HG02759 (cell line): ENCODE results near the gene UBAP1L.

Experiments used
- ATAC-seq: cut with Tn5 transposase; IDR thresholded peaks from one replicate; pipeline ENCODE4 v1.9.1; 2021; ENCODE audit warnings: mild to moderate bottlenecking, moderate library complexity; ENCODE audit not compliant: unreplicated experiment

Gene UBAP1L

DNA sequence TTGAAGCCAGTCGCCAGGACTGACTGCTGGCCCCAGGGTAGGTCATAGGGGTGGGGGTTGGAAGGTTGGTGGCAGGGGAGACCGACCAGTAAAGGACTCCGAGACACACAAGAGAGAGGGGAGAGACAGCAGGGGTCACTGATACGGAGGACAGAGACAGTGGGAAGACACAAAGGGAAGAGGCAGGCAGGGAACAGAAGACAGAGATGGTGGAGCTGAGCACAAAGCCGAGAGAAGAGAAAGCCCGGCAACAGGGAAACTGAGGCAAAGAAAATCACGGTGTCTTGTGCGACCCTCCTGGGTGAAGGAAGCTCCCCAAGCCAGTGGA is 47.7 kb downstream of the UBAP1L start:
- no peak for ATAC-seq

DNA sequence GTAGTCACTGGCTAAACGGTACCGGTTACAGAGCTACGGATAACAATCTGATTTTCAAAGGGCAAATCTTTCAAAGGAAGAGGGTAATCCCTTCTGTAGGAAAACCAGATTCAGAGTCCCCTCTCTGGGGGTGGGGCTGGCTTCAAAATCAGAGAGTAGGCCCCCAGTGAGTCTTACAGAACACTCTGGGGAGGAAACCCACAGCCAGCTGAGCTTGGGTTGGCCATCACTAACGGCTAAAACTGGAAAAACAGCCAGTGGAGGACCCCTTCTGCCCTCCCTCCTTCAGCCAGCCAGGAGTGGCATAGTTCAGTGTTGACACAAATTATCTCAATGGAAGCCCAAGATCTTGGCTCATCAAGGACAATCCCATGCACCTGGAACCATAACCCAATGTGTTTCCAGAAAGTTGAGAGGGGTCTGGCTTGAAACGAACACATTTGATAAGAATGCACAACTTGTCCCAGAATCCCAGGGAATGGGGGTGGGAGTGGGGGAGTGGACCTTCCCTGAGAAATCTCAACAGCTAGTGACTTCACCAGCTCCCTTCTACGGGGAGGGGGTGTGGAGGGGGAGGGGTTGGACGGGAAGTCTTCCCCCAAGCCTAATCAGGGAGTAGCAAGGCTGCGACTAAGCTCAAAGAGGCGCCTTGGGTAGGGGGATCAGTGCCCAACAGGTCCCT is 48.2 kb downstream of the UBAP1L start:
- ATAC-seq: no peak

DNA sequence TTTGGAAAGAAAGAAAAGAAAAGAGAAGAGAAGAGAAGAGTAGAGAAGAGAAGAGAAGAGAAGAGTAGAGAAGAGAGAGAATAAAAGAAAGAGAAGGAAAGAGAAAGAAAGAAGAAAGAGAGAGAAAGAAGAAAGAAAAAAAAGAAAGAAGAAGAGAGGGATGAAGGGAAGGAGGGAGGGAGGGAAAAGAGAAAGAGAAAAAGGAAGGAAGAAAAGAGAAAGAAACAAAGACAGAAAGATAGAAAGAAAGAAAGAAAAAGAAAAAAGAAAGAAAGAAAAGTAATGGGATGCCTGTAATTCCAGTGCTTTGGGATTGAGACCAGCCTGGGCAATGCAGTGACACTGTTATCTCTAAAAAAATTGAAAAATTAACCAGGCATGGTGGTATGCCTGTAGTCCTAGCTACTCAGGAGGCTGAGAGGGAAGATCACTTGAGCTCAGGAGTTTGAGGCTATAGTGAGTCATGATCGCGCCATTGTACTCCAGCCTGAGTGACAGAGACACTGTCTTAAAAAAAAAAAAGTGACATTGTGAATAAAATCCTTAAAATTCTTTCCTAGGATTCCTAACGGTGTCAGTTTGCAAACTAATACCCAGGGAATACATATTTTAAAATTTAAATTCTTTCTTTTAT is 48.9 kb downstream of the UBAP1L start:
- ATAC-seq: no peak

DNA sequence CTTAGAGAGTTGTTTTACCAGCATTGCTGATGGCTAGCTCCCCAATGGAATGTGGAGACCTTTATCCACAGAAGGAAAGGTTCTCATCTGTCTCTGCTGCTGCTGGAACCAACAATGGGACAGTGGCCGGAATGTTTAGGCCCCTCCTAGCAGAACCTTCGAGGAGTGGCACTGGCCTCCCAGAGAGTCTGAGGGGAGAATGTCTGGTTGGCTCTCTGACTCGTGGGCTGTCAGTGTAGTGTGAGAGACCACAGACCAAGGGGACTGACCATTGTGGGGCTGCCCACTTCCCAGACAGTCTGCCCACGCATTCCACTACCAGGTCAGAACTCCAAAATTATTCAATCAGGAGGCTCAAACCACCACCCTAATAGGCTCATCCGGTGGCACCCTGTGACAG is 52.3 kb downstream of the UBAP1L start:
- ATAC-seq: no peak

DNA sequence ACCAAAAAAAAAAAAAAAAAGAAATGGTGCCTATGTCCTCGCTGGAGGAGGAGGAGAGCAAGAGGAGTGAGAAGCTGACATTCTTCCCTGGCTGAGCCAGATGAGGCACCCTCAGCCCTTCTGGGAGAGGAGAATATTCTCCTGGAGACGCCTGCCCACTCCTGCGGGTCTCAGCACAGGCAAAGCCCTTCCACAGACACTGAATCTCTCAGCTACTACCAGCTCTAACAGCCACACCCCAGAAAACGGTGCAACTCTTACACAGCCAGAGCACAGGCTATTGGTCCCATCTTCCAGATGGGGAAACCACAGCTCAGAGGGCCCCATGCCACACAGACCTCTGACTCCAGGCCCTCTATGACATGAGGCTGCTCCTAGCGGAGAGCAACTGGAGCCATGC is 52.9 kb downstream of the UBAP1L start:
- ATAC-seq: no peak

DNA sequence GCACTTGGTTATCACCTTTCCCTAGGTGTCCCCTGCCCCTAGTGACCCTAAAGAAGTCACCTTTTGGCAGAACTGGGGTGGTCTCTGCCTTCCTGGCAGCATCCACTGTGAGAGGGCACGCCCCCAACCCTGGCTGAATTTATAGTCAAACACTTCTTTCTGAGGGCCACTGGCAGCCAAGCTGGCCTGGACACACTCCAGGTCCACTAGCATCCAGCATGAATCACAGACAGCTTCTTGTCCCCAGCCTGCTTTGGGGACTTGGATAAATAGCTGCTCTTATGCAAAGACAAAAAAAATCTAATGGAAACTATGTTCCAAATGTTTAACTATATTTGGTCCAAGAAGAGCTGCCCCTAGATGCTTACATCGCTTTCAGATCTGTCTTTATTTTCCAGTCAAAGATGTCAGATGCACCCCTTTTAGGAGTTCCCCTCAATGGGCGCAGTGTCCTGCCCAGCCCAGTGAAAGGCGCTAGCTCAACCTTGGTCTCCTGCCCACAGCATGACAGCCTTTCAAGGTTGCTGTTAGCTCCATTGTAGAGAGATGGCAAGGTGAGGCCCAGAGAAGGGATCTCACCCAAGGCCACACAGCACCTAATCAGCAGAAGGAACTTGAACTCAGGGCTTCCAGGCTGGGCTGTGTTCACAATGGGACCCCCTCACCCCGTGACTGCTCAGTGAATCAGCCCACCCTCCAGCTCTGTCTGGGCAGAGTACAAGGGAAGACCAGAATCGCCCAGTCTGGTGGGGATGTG is 54.2 kb downstream of the UBAP1L start:
- ATAC-seq: no peak

DNA sequence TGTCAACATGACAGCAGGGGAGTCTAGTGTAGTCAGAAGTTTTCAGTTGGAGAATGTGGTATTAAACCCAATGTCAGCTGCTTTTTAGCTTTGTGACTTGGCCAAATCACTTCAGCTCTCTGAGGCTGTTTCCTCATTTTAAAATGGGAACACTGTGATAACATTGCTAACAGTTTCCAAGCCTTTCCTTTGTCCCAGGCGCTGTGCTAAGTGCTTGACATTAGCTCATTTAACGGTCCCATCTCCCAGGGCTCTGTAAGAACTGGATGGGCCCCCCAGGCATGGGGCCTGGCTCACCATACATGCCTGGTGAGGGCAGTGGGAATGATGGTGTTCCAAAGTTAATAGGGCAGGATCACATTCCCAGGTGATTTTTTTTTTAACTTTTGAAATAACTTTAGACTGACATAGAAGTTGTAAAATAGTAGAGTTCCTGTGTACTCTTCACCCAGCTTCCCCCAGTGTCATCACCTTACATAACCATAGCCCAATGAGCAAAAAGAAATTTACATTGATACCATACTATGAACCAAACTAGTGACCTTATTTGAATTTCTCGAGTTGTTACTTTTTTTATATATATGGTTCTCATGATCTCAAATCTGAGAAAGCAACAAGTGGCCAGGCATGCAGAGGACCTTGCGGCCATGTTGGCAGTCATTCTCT is 54.9 kb downstream of the UBAP1L start:
- ATAC-seq: no peak

DNA sequence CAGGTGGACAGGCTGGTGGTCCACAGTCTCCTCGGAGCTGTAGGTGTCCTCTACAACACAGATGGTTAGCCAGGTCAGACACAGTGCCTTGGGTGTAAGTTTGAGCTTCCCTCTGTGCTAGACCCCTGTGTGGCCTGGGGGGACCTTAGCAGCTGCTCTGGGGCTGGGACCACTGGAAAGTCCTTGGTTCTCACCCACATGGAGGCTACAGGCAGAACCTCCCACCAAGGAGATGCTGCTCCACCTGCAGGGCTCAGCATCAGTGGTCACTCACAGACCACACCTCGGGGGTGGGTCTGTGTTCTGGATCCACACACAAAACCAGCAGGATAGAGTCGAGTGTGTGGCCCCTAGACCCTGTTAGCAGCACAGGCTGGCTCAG is 55.6 kb downstream of the UBAP1L start:
- ATAC-seq: no peak

DNA sequence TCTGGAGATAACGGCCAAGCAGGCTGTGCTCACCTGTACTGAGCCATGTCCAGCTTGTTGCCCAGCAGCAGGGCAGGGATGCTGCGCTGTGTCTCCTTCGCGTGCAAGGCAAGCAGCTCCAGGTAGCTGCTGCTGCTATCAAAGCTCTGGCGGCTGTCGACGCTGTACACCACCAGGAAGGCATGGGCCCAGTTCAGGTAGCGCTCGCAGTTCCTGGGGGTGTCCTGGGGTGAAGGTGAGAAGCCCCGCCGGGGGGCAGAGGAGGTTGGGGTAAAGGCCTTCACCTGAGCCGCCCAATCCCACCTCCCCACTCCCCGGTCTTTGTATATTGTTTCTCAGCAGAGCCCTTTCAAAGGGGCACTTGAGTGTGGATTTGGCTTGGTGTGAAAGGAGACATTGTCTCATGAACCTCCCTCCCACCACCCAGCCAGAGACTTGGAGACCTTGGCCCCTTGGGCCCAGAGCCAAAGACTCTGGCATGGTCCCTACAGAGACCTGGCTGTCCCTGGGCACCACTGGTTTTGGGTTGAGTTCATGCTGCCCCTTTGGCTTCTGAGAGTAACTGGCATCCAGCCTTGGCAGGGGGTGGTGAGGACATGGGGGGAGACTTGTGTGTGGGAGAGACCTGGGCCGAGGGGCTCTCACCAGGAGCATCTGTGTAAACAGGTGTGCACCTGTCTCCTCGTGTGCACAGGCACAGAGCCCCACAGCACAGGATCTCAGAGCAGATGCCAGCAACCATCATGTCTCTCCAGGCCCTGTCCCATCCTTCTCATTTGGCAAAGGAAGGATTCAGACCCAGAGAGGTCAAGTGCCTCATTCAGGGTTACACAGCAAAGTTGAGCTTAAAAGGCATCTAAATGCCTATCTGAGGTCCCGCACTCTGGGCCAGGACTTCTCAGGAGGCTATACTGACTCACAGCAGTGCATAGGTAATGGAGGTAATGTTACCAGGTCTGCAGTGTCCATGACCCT is 56.3 kb downstream of the UBAP1L start:
- no peak for ATAC-seq

DNA sequence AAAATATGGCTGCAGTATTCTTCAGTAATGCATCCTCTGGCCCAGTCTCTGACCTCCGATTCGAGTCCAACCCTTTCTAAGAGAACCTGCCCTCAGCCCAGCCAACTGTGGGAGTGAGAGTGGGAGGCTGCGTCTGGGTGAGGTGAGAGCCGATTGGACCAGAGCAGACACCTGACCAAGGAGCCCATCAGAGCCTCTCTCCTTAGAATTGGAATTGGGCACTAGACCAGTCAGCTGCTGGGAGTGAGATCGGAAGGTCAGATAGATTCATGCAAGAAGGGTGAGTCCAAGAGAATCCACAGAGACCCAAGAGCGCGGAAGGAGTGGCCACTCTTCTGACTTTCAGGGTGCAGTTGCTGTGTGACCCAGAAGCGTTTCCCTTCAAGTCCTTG is 57.5 kb downstream of the UBAP1L start:
- ATAC-seq: no peak

DNA sequence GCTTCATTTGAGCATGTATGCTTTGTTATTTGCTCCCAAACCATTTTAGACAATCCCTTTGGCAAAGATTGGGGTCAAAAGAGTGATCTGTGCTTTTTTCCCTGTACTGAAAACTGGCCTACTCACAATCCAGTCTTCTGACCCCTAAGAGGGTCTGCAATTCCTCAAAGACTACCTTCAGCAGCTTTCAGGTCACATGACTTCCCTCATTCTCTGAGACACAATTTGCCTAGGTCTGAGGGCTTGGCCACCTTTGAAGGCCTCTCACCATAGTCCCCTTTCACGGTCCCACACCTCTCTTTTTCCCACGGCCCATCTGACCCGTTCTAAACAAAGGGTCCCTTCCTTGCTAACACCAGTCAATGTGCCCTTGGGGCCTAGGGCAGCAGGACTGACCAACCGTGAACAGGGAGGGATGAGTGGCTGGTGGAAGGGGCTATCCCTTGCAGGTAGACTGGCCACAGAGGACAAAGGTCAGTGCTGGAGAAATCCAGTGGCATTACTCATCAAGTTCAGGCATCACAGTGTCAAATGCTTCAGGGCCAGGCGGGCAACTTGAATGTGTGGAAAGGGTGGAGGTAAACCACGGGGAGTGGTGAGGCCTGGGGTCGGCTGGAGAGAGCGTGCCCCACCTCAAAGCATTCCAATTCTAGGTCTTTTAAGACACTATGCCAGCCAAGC is 58.0 kb downstream of the UBAP1L start:
- ATAC-seq: no peak

DNA sequence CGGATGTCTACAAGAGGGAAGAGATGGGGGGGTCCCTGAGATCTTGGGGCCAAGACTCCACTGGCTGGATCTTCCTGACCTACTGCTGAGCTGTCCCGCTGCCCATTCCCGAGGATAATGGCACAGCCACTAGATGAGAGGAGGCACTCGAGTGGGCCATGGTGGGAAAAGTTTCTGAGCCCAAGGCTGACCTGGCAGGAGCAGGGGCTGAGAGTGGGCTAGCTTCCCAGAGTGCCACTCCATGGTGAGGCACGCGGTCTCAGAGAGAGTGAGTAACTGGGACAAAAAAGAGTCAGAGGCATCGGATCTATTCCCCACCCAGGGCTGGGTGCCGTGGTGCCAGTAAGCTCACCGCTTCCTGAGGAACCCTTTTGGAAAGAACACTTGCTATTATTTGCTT is 58.9 kb downstream of the UBAP1L start:
- no peak for ATAC-seq

DNA sequence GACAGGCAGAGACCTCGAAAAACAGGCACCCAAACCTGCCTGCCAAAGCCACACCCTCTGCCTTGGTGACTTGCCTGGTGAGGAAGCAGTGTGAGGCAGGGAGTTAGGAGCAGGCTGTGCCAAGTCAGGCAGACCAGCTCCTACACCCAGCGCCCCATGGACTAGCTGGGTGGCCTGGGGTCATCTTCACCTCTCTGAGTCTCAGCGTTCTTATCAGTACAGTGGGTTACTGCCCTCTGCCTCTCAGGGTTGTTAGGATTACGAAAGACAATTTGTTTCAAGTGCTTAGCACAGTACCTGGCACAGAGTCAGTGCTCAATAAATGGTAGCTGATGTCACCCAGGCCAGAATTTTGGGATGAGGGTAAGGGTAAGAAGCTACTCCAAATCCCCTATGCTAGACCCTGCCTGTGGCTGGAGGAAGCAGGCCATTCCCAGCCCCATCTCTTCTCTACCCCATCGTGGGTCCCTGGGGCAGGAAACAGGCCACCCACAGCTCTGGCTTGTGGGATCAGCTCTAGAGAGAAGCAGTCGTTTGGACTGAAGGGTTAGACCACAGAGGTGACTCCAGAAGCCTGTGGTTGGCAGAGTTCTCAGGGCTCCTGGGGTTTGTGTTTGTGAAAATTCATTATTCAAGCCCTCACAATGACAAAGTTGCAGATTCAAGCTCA is 59.7 kb downstream of the UBAP1L start:
- no peak for ATAC-seq

DNA sequence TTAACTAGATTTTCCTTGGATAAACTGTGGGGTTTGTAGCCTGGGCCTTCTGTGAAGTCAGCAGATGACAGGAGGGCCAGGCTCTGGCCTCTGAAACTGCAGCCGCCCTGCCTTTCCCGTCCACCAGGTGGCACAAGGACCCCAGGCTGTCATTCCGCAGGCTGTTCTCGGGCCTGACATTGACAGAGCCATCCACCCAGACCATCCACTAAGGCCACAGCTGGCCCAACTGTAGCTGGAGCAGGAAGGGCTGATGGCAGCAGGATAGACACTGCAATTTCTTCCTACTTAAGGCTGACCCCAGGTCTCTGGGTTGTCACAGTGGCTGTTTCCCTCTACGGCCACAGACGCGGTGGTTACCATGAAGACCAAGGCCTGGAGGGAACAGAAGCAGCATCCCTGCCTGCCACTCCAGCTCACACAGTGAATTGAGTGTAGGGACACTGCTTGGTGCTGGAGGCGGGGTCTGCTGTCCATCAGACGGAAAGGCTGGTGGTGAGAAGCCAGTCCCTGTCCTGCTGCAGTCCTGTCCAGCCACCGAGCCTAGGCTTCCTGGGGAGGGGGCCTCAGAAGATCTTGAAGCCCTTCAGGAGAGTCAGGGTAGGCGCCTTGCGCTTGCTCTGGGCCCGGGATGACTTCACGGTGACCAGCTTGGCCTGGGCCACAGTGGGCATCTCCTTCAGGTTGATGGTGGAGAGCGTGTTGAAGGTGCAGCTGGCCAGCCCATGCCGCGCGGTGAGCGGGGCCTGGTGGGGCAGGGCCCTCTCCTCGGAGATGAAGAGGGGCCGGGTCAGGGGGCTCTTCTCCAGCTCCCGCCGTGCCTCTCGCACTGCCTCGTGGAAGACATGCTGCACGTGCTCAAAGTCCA is 60.4 kb downstream of the UBAP1L start:
- no peak for ATAC-seq

DNA sequence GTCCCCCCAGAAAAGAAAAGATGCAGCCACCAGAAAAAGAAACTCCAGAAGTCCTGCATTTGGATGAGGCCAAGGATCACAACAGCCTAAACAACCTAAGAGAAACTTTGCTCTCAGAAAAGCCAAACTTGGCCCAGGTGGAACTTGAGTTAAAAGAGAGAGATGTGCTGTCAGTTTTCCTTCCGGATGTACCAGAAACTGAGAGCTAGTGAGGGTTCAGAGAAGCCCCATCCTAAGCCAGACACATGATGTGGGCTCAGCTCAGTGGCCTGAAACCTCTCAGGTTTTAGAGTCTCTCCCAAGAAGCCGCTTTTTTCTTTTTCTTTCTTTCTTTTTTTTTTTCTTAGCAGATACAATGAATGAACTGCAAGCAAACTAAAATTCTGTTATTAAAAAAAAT is 62.0 kb downstream of the UBAP1L start:
- no peak for ATAC-seq

DNA sequence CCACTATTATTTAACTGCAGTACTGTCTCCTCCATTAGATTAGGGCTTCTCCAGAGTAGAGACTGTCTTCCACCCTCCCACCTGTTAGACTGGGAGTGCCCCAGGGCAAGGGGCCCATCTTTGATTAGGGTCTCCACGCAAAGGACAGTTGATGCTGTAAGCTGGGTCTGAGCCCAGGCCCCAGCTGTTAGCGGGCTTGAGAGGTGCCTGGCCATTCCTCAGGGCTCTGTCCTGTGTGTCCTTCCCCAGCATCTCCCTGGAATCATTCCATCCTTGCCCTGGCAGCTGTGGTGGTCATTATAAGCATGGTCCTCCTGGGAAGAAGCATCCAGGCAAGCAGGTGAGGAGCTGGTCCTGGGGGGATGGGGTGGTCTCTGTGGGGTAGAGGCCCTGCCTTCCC is 63.7 kb downstream of the UBAP1L start:
- ATAC-seq: no peak

DNA sequence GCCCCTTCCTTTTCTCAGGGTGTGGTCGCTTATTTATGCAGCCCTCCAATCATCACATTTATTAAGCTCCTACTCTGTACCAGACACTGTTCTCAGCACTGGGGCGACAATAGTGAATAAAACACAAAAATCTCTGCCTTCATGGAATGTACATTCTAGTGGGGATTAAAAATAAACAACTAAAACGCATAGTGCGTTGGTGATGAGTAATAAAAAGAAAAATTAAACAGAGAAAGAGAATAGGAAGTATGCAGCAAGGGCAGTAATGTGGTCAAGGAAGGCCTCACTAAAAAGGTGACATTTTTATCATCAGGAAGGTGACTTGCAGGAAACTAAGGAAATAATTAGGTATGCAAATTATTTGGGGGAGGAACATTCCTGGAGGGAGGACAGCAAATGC is 64.7 kb downstream of the UBAP1L start:
- ATAC-seq: no peak

DNA sequence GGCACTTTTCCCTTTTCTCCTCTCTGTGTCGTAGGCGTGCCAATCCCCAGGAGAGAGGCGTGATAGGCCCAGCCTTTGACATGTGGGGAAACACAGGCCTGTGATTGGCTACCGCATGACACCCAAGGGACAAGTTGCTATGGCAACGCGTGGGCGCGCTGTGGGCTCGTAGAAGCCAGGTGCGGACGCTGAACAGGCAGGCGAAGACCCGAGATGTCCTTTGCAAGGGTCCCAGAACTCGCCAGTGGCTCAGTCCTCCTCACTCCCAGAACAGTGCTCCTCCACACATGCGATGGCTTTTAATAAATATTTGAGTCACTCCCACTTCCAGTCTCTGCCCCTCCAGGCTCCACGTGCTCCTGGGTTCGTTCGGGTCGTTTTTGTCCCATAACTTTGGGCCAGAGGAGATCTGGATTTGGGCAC is 65.6 kb downstream of the UBAP1L start:
- peak; percentile 89 for ATAC-seq

DNA sequence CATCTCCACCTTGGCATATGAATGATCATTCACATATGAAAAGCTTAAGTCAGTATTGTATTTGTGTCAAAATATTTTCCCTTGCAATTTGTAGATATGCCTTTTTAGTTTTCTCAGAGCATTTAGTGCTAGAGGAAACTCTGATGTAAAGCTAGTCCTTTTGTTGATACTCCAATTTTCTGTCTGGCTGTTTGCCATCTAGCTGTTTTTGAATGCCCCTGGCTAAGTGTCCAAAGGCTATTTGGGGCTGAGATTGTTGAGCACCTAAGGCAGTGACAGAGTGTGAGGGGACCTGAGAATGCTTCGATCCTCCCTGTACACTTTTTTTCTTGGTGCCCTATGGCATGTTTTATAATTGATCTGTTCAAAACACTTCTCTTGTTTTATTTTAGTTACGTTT is 66.8 kb downstream of the UBAP1L start:
- no peak for ATAC-seq
